MM.1S (cell line): ENCODE data around the gene DDIT4.

Source experiments
- EZH2phosphoT487 ChIP-seq: fragments of 300-600 bp; sonication (generic); IDR thresholded peaks from 2 replicates; pipeline ENCODE4 v1.6.1; 2018; ENCODE audit warnings: antibody characterized with exemption, low read length
- TF ChIP-seq, protein P1 (sequence below): fragments of 300-600 bp; sonication (generic); IDR thresholded peaks from 2 replicates; pipeline ENCODE4 v1.5.1; 2016; ENCODE audit warnings: antibody characterized with exemption, low read length, mixed read lengths

DNA sequence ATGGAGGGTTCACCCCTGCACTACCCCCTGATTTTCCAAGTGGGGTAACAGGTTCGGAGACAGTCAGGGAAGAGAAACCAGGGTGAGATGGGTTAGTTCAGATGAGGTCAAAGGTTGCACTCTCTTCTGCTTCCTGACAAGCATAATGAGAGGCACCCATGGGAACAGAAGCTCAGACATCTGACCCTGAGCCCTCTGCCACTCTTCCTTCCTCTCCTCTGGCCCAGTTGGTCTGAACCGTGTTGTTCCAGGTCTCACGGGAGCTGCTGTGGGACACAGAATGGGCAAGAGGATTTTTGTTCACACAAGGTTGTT, 42.6 kb downstream of the DDIT4 start:
- TF ChIP-seq, protein P1, sequence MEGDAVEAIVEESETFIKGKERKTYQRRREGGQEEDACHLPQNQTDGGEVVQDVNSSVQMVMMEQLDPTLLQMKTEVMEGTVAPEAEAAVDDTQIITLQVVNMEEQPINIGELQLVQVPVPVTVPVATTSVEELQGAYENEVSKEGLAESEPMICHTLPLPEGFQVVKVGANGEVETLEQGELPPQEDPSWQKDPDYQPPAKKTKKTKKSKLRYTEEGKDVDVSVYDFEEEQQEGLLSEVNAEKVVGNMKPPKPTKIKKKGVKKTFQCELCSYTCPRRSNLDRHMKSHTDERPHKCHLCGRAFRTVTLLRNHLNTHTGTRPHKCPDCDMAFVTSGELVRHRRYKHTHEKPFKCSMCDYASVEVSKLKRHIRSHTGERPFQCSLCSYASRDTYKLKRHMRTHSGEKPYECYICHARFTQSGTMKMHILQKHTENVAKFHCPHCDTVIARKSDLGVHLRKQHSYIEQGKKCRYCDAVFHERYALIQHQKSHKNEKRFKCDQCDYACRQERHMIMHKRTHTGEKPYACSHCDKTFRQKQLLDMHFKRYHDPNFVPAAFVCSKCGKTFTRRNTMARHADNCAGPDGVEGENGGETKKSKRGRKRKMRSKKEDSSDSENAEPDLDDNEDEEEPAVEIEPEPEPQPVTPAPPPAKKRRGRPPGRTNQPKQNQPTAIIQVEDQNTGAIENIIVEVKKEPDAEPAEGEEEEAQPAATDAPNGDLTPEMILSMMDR: no peak
- no peak for TF ChIP-seq EZH2phosphoT487
